ENCODE results near the gene ADCY5.

The ADCY5 gene

GRCh38 chr3:123277106-123277505, 171.8 kb downstream of the ADCY5 start:
- no peaks in the 10 kb centered on the region for H3K36me3 Mint-ChIP-seq (ENCODE audit: insufficient read depth)
- H3K4me3 Mint-ChIP-seq: no peak overlapping the region
- no peaks in the 10 kb centered on the region for H3K4me1 Mint-ChIP-seq (ENCODE audit: low read depth in 2 of 2)
- no peak for ATAC-seq (replicated peaks)
- no peaks in the 10 kb centered on the region for H3K9me3 Mint-ChIP-seq
- H3K27me3 Mint-ChIP-seq: no peaks in the 10 kb centered on the region
- DNase-seq: no peak
- H3K27ac Mint-ChIP-seq: no peak overlapping the region

- Mint-ChIP-seq H3K27ac (no peak overlapping the region), H3K4me3 (no peak overlapping the region), H3K27me3 (no peaks in the 10 kb centered on the region), H3K4me1 (ENCODE audit: low read depth in 2 of 2) (no peaks in the 10 kb centered on the region), H3K36me3 (ENCODE audit: insufficient read depth) (no peaks in the 10 kb centered on the region), H3K9me3 (no peaks in the 10 kb centered on the region)
- ATAC-seq (replicated peaks): no peak
- no peak for DNase-seq
Measured at GRCh38 chr3:123276346-123277006, 172.4 kb downstream of the ADCY5 start.

- no peaks in the 10 kb centered on the region for H3K27me3 Mint-ChIP-seq
- no peak for DNase-seq
- H3K4me3 Mint-ChIP-seq: no peak overlapping the region
- H3K27ac Mint-ChIP-seq: no peak overlapping the region
- no peaks in the 10 kb centered on the region for H3K9me3 Mint-ChIP-seq
- ATAC-seq (replicated peaks): no peak
- no peaks in the 10 kb centered on the region for H3K4me1 Mint-ChIP-seq (ENCODE audit: low read depth in 2 of 2)
- H3K36me3 Mint-ChIP-seq (ENCODE audit: insufficient read depth): no peaks in the 10 kb centered on the region
Measured at GRCh38 chr3:123275691-123276090, 173.2 kb downstream of the ADCY5 start.

GRCh38 chr3:123272547-123272946, 176.3 kb downstream of the ADCY5 start:
- DNase-seq (no peak), ATAC-seq (replicated peaks) (no peak)
- no peaks in the 10 kb centered on the region for H3K9me3 Mint-ChIP-seq
- no peak overlapping the region for H3K27ac Mint-ChIP-seq
- peaks cover 0 to 4% of the 10 kb centered on the region in 2 donors for H3K4me1 Mint-ChIP-seq (ENCODE audit: low read depth in 2 of 2)
- peaks cover 8% of the 10 kb centered on the region for H3K36me3 Mint-ChIP-seq (ENCODE audit: insufficient read depth)
- H3K27me3 Mint-ChIP-seq: no peaks in the 10 kb centered on the region
- no peak overlapping the region for H3K4me3 Mint-ChIP-seq

- Mint-ChIP-seq H3K4me1 (ENCODE audit: low read depth in 2 of 2) (peaks cover 0 to 4% of the 10 kb centered on the region in 2 donors), H3K36me3 (ENCODE audit: insufficient read depth) (peaks cover 12% of the 10 kb centered on the region), H3K9me3 (no peaks in the 10 kb centered on the region), H3K27me3 (no peaks in the 10 kb centered on the region), H3K4me3 (no peak overlapping the region), H3K27ac (no peak overlapping the region)
- DNase-seq: no peak
- no peak for ATAC-seq (replicated peaks)
Measured at GRCh38 chr3:123271466-123272159, 177.3 kb downstream of the ADCY5 start.

GRCh38 chr3:123270818-123271217, 178.1 kb downstream of the ADCY5 start:
- H3K36me3 Mint-ChIP-seq (ENCODE audit: insufficient read depth): peaks cover 14% of the 10 kb centered on the region
- ATAC-seq (replicated peaks) (no peak), DNase-seq (no peak)
- no peak overlapping the region for H3K27ac Mint-ChIP-seq
- H3K27me3 Mint-ChIP-seq: no peaks in the 10 kb centered on the region
- no peaks in the 10 kb centered on the region for H3K9me3 Mint-ChIP-seq
- H3K4me3 Mint-ChIP-seq: no peak overlapping the region
- peaks cover 0 to 4% of the 10 kb centered on the region in 2 donors for H3K4me1 Mint-ChIP-seq (ENCODE audit: low read depth in 2 of 2)

- H3K4me3 Mint-ChIP-seq: no peak overlapping the region
- H3K27me3 Mint-ChIP-seq: no peaks in the 10 kb centered on the region
- no peak for ATAC-seq (replicated peaks)
- peaks cover 25% of the 10 kb centered on the region for H3K36me3 Mint-ChIP-seq (ENCODE audit: insufficient read depth)
- DNase-seq: no peak
- no peaks in the 10 kb centered on the region for H3K9me3 Mint-ChIP-seq
- H3K4me1 Mint-ChIP-seq (ENCODE audit: low read depth in 2 of 2): peaks cover 0 to 4% of the 10 kb centered on the region in 2 donors
- H3K27ac Mint-ChIP-seq: no peak overlapping the region
Measured at GRCh38 chr3:123267821-123268220, 181.1 kb downstream of the ADCY5 start.

GRCh38 chr3:123263941-123264340, 184.9 kb downstream of the ADCY5 start:
- ATAC-seq (replicated peaks) (no peak), DNase-seq (no peak)
- Mint-ChIP-seq H3K27me3 (no peaks in the 10 kb centered on the region), H3K9me3 (no peaks in the 10 kb centered on the region), H3K36me3 (ENCODE audit: insufficient read depth) (peaks cover 26% of the 10 kb centered on the region), H3K4me1 (ENCODE audit: low read depth in 2 of 2) (peaks cover 0 to 4% of the 10 kb centered on the region in 2 donors), H3K4me3 (no peak overlapping the region), H3K27ac (no peak overlapping the region)

GRCh38 chr3:123262868-123263267, 186.0 kb downstream of the ADCY5 start:
- Mint-ChIP-seq H3K27ac (no peak overlapping the region), H3K9me3 (no peaks in the 10 kb centered on the region), H3K27me3 (no peaks in the 10 kb centered on the region), H3K4me1 (ENCODE audit: low read depth in 2 of 2) (no peaks in the 10 kb centered on the region), H3K36me3 (ENCODE audit: insufficient read depth) (peaks cover 26% of the 10 kb centered on the region), H3K4me3 (no peak overlapping the region)
- DNase-seq: no peak
- no peak for ATAC-seq (replicated peaks)

GRCh38 chr3:123262226-123262625, 186.7 kb downstream of the ADCY5 start:
- Mint-ChIP-seq H3K4me3 (no peak overlapping the region), H3K36me3 (ENCODE audit: insufficient read depth) (peaks cover 21% of the 10 kb centered on the region)
- ATAC-seq (replicated peaks): no peak

GRCh38 chr3:123261666-123262065, 187.2 kb downstream of the ADCY5 start:
- H3K9me3 Mint-ChIP-seq: no peaks in the 10 kb centered on the region
- ATAC-seq (replicated peaks): no peak
- no peak for DNase-seq
- peaks cover 20% of the 10 kb centered on the region for H3K36me3 Mint-ChIP-seq (ENCODE audit: insufficient read depth)
- H3K27ac Mint-ChIP-seq: peak overlapping the region in 1 of 2 donors; percentile 2
- no peaks in the 10 kb centered on the region for H3K27me3 Mint-ChIP-seq
- no peak overlapping the region for H3K4me3 Mint-ChIP-seq
- no peaks in the 10 kb centered on the region for H3K4me1 Mint-ChIP-seq (ENCODE audit: low read depth in 2 of 2)

More at GRCh38 chr3:123262226-123262625, 186.7 kb downstream of the ADCY5 start:
- H3K9me3 Mint-ChIP-seq: no peaks in the 10 kb centered on the region
- no peak for DNase-seq
- H3K27me3 Mint-ChIP-seq: no peaks in the 10 kb centered on the region
- H3K27ac Mint-ChIP-seq: peak overlapping the region in 1 of 2 donors; percentile 2
- H3K4me1 Mint-ChIP-seq (ENCODE audit: low read depth in 2 of 2): no peaks in the 10 kb centered on the region

GRCh38 chr3:123258811-123259420, 190.0 kb downstream of the ADCY5 start:
- no peak for ATAC-seq (replicated peaks)
- H3K4me3 Mint-ChIP-seq: no peak overlapping the region
- no peaks in the 10 kb centered on the region for H3K27me3 Mint-ChIP-seq
- no peaks in the 10 kb centered on the region for H3K4me1 Mint-ChIP-seq (ENCODE audit: low read depth in 2 of 2)
- no peak for DNase-seq
- H3K9me3 Mint-ChIP-seq: no peaks in the 10 kb centered on the region
- no peak overlapping the region for H3K27ac Mint-ChIP-seq
- peaks cover 7% of the 10 kb centered on the region for H3K36me3 Mint-ChIP-seq (ENCODE audit: insufficient read depth)

GRCh38 chr3:123258359-123258758, 190.5 kb downstream of the ADCY5 start:
- no peaks in the 10 kb centered on the region for H3K9me3 Mint-ChIP-seq
- ATAC-seq (replicated peaks) (no peak), DNase-seq (no peak)
- H3K4me1 Mint-ChIP-seq (ENCODE audit: low read depth in 2 of 2): no peaks in the 10 kb centered on the region
- no peaks in the 10 kb centered on the region for H3K27me3 Mint-ChIP-seq
- H3K4me3 Mint-ChIP-seq: no peak overlapping the region
- H3K36me3 Mint-ChIP-seq (ENCODE audit: insufficient read depth): peaks cover 7% of the 10 kb centered on the region
- no peak overlapping the region for H3K27ac Mint-ChIP-seq

GRCh38 chr3:123256256-123256655, 192.6 kb downstream of the ADCY5 start:
- DNase-seq (no peak), ATAC-seq (replicated peaks) (no peak)
- no peak overlapping the region for H3K27ac Mint-ChIP-seq
- peaks cover 7% of the 10 kb centered on the region for H3K36me3 Mint-ChIP-seq (ENCODE audit: insufficient read depth)
- no peaks in the 10 kb centered on the region for H3K9me3 Mint-ChIP-seq
- no peak overlapping the region for H3K4me3 Mint-ChIP-seq
- H3K27me3 Mint-ChIP-seq: no peaks in the 10 kb centered on the region
- no peaks in the 10 kb centered on the region for H3K4me1 Mint-ChIP-seq (ENCODE audit: low read depth in 2 of 2)

Measured in effector memory CD8-positive, alpha-beta T cell (primary cell).